HG02610 (cell line): Measurements from ENCODE around the gene DLG1.

Experiments
- ATAC-seq: cut with Tn5 transposase; IDR thresholded peaks from one replicate; pipeline ENCODE4 v1.9.1; 2021; ENCODE audit warnings: mild to moderate bottlenecking, moderate library complexity; ENCODE audit not compliant: unreplicated experiment

Gene DLG1

GRCh38 chr3:197253238-197253947, 45.0 kb downstream of the DLG1 start:
- ATAC-seq = no peak

GRCh38 chr3:197249542-197249941, 48.9 kb downstream of the DLG1 start:
- no peak for ATAC-seq

- ATAC-seq = no peak
Observed at GRCh38 chr3:197248341-197248740, 50.1 kb downstream of the DLG1 start.

GRCh38 chr3:197244751-197245150, 53.7 kb downstream of the DLG1 start:
- no peak for ATAC-seq

- ATAC-seq = no peak
Observed at GRCh38 chr3:197242784-197243432, 55.5 kb downstream of the DLG1 start.

GRCh38 chr3:197241173-197241572, 57.2 kb downstream of the DLG1 start:
- ATAC-seq = no peak

- no peak for ATAC-seq
Observed at GRCh38 chr3:197239857-197240256, 58.6 kb downstream of the DLG1 start.

GRCh38 chr3:197238842-197239241, 59.6 kb downstream of the DLG1 start:
- ATAC-seq = no peak

- no peak for ATAC-seq
Observed at GRCh38 chr3:197237897-197238296, 60.5 kb downstream of the DLG1 start.

- ATAC-seq = no peak
Observed at GRCh38 chr3:197236362-197236761, 62.0 kb downstream of the DLG1 start.

- ATAC-seq = no peak
Observed at GRCh38 chr3:197234947-197235914, 63.2 kb downstream of the DLG1 start.

GRCh38 chr3:197231321-197231720, 67.1 kb downstream of the DLG1 start:
- no peak for ATAC-seq

- ATAC-seq = no peak
Observed at GRCh38 chr3:197229836-197230235, 68.6 kb downstream of the DLG1 start.

- no peak for ATAC-seq
Observed at GRCh38 chr3:197229178-197229577, 69.2 kb downstream of the DLG1 start.

GRCh38 chr3:197227780-197228574, 70.4 kb downstream of the DLG1 start:
- ATAC-seq = no peak

GRCh38 chr3:197226179-197226578, 72.2 kb downstream of the DLG1 start:
- ATAC-seq = no peak

GRCh38 chr3:197225579-197225978, 72.8 kb downstream of the DLG1 start:
- no peak for ATAC-seq

- ATAC-seq = no peak
Observed at GRCh38 chr3:197224034-197224444, 74.4 kb downstream of the DLG1 start.

- no peak for ATAC-seq
Observed at GRCh38 chr3:197222937-197223370, 75.5 kb downstream of the DLG1 start.

GRCh38 chr3:197219619-197220018, 78.8 kb downstream of the DLG1 start:
- no peak for ATAC-seq

GRCh38 chr3:197218210-197218609, 80.2 kb downstream of the DLG1 start:
- no peak for ATAC-seq
